Ascending aorta (tissue), 2 donors: ENCODE results near the gene ABCC3. TPM values are rescaled to one million over a fixed set of nuclear protein-coding genes. Genes with fewer than 3 reads are reported as not detected.

ENCODE experiments used
- DNase-seq, 2 donors: peaks; one replicate each; pipeline ENCODE4 v3.0.0-alpha.2; 2019; ENCODE audit warnings: low spot score in 2 of 2
- H3K27ac ChIP-seq, 2 donors: fragments of 200-600 bp; sonication (generic); one replicate each; pipeline ENCODE4 v1.5.1; 2016 to 2017; ENCODE audit warnings: mild to moderate bottlenecking in 1 of 2
- H3K27me3 ChIP-seq: fragments of 200-600 bp; sonication (generic); one replicate; pipeline ENCODE4 v1.5.1; 2017
- H3K36me3 ChIP-seq, 2 donors: fragments of 200-600 bp; sonication (generic); one replicate each; pipeline ENCODE4 v1.5.1; 2016
- H3K4me1 ChIP-seq, 2 donors: fragments of 200-600 bp; sonication (generic); one replicate each; pipeline ENCODE4 v1.5.1; 2016 to 2017; ENCODE audit warnings: mild to moderate bottlenecking in 1 of 2
- H3K4me3 ChIP-seq, 2 donors: fragments of 200-600 bp; sonication (generic); one replicate each; pipeline ENCODE4 v1.5.1; 2016 to 2017; ENCODE audit warnings: mild to moderate bottlenecking in 1 of 2
- H3K9me3 ChIP-seq, 2 donors: fragments of 200-600 bp; sonication (generic); one replicate each; pipeline ENCODE4 v1.5.1; 2016
- intact Hi-C: fragments of 100-400 bp; cut with DNase I; formaldehyde crosslinking; loops from one replicate; pipeline ENCODE4 v1.15.1; 2023
- total RNA-seq: library from RNA; depleted of rRNA; stranded (reverse); fragments of >200 nt; gene quantifications from one replicate; pipeline ENCODE4 v1.1.0, GENCODE V29; 2016
- TF ChIP-seq, protein P1 (sequence below), 3 experiments: fragments of 200-600 bp in 2 of 3; fragments of 450-650 bp in 1 of 3; sonication (generic) in 2 of 3; IDR thresholded peaks; one replicate each; pipeline ENCODE4 v1.5.1; 2016 to 2019; ENCODE audit warnings: antibody characterized with exemption in 3 of 3, mild to moderate bottlenecking in 1 of 3, moderate library complexity in 1 of 3

The ABCC3 gene
- total RNA-seq, 1 donor from 2014 or later: 30.2 TPM

DNA sequence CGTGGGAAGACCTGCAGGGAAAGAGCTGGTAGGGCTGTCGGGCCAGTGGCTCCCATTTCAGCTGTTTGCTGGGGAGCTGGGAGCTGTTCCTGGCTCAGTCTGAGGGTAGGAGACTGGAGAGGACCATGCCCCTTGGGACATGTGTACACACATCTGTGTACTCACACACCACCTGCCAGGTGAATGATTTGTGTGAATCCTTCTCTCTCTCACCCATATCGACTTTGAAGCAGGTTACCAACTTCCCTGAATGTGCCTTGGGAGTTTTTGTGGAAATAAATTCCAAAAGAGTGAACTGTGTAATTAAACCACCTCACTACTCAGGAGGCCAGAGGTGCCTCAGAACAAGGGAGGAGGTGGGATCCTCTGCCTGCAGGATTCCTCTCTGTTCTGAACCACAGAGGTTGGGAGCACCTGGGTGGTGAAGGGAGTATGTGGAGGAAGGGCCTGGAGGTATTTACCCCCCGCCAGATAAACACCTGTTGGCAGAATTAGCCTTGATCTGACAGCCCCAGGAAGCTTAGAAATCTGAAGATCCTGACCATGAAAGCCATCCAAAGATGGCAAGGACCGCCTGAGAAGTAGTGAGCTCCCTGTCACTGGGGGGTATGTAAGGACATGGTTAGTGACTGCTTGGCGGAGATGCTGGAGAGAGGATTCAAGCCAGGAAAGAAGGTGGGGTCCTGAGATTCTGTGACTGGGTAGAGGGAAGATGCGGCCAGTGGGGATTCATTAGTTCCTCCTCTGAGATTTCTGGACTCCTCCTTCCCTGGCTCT, 3.3 kb downstream of the ABCC3 start:
- TF ChIP-seq, protein P1, sequence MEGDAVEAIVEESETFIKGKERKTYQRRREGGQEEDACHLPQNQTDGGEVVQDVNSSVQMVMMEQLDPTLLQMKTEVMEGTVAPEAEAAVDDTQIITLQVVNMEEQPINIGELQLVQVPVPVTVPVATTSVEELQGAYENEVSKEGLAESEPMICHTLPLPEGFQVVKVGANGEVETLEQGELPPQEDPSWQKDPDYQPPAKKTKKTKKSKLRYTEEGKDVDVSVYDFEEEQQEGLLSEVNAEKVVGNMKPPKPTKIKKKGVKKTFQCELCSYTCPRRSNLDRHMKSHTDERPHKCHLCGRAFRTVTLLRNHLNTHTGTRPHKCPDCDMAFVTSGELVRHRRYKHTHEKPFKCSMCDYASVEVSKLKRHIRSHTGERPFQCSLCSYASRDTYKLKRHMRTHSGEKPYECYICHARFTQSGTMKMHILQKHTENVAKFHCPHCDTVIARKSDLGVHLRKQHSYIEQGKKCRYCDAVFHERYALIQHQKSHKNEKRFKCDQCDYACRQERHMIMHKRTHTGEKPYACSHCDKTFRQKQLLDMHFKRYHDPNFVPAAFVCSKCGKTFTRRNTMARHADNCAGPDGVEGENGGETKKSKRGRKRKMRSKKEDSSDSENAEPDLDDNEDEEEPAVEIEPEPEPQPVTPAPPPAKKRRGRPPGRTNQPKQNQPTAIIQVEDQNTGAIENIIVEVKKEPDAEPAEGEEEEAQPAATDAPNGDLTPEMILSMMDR (IDR thresholded peaks at IDR 0.05): no peak
- no peak for DNase-seq
- intact Hi-C loops: loop anchor here (2.0 kb wide), 1 partner anchor 49 kb away; no protein-coding TSS in a partner anchor
- H3K9me3 ChIP-seq: no peaks in the 10 kb centered on the region
- H3K27me3 ChIP-seq: no peaks in the 10 kb centered on the region
- peaks cover 16 to 50% of the 10 kb centered on the region in 2 donors for H3K4me1 ChIP-seq
- H3K36me3 ChIP-seq: no peaks in the 10 kb centered on the region
- no peak overlapping the region for H3K4me3 ChIP-seq
- H3K27ac ChIP-seq: peak overlapping the region; percentile 65 to 72

DNA sequence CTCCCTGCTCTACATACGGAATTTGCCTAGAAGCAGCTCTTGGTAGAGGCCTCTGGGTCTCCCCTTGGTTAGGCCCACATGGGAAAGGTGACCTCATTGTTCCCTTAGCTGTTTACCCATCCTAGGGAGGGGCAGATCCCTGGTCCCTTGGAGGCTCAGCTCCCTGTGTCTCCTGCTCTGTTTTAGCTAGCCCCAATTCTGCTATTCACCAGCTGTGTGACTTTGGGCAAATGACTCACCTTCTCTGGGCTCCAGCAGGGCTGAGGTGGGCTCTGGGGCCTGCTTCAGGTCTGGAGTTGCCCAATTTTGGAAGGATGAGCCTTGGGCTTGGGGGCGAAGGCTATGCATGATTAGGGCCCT, 3.9 kb downstream of the ABCC3 start:
- H3K4me3 ChIP-seq: no peak overlapping the region
- intact Hi-C loops: loop anchor here (2.0 kb wide), 1 partner anchor 48 kb away; no protein-coding TSS in a partner anchor
- H3K9me3 ChIP-seq: no peaks in the 10 kb centered on the region
- peak overlapping the region; percentile 65 to 72 for H3K27ac ChIP-seq
- TF ChIP-seq, protein P1 (IDR thresholded peaks at IDR 0.05): no peak
- peaks cover 16 to 50% of the 10 kb centered on the region in 2 donors for H3K4me1 ChIP-seq
- no peaks in the 10 kb centered on the region for H3K36me3 ChIP-seq
- no peak for DNase-seq
- H3K27me3 ChIP-seq: no peaks in the 10 kb centered on the region

DNA sequence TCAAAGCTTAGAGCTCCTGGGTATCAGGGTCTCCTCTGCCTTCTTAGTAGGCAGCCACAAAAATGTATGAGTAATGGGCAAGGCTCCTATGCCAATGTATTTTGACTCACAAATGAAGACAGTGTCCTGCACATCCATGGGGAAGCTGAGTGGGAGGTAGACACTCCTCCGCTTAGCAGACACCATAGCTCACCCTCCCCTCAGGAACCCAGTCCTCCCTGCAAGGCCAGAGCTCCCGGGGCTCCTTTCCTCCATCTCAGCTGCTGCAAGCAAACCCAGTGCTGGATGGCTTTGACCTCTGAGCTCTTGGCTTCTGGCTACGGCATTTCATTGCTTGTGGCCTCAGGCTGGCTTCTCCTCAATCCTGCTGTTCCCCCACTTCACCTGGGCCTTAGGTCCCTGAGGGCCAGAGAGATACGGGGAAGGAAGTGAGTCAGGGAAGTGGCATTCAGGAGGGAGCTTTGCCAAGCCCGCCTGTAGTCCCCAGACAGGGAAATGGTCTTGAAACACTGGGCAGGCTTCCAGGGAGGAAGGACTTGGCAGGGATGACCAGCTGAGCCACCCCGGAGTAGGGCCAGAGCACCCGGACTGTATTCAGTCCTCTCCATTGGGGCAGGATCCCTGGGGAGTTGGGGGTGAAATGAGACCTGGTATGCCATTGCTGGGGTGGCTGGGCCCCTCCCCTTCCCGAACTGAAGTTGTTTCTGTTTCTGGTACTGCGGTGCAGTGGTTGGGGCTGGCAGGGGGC, 4.5 kb downstream of the ABCC3 start:
- Histone ChIP-seq H3K4me1 (peaks cover 16 to 50% of the 10 kb centered on the region in 2 donors), H3K27me3 (no peaks in the 10 kb centered on the region), H3K27ac (peak overlapping the region; percentile 65 to 72), H3K36me3 (no peaks in the 10 kb centered on the region), H3K4me3 (no peak overlapping the region), H3K9me3 (no peaks in the 10 kb centered on the region)
- TF ChIP-seq, protein P1 (IDR thresholded peaks at IDR 0.05): no peak
- intact Hi-C loops: loop anchor here (1.0 to 2.0 kb wide), 2 partner anchors 22 to 48 kb away; no protein-coding TSS in a partner anchor
- peak; percentile 77 to 98 for DNase-seq

DNA sequence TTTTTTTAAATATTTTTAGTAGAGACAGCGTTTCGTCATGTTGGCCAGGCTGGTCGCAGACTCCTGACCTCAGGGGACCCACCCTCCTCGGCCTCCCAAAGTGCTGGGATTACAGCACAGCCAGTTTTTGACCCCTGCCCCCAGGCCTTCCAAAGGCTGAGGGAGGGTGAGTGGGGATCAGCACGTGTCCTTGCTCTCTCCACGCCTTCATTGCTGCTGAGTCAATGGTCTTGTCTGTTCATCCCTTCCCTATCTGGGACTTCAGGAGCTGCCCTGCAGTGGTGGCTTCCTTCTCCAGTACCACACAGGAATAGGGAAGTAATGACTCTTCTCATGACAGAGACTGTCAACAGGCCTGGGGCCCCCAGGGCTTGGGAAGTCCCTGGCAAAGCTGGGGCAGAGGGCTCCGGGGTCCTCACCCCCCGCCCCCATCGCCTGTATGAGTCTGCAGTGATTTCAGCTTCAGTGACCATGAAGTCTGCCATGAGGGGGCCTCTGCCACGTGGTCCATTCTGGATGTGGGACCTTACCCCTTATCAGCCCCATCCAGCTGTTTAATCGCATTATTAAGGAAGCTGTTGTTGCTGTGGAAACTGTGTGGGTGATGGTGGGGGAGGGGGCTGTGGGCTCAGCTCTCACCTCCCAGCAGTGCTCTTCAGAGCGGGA, 6.1 kb downstream of the ABCC3 start:
- peaks cover 16 to 46% of the 10 kb centered on the region in 2 donors for H3K4me1 ChIP-seq
- intact Hi-C loops: no loop called here
- no peaks in the 10 kb centered on the region for H3K36me3 ChIP-seq

DNA sequence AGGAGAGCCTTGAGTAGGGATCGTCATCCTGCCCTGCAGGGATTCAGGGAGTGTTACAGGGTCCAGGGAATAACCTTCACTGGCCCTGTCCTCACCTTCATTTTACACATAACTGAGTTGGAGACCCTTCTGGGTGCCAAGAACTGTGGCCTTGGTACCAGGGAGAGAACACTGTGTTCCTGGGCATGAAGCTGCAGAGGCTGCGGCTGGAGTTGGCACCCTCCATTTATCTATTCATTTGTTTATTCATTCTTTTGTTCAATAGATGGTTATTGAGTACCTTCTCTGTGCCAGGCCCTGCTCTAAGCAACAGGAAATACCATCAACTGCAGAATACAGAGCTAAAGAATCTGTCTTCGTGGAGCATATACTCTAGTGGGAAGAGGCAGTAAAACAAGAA, 6.7 kb downstream of the ABCC3 start:
- Histone ChIP-seq H3K9me3 (no peaks in the 10 kb centered on the region), H3K27me3 (no peaks in the 10 kb centered on the region), H3K27ac (no peak overlapping the region), H3K4me3 (no peak overlapping the region), H3K4me1 (peaks cover 16 to 44% of the 10 kb centered on the region in 2 donors), H3K36me3 (no peaks in the 10 kb centered on the region)
- intact Hi-C loops: no loop called here
- TF ChIP-seq, protein P1 (IDR thresholded peaks at IDR 0.05): no peak
- DNase-seq: no peak

More for the DNA sequence above, 6.1 kb downstream of the ABCC3 start:
- Histone ChIP-seq H3K27me3 (no peaks in the 10 kb centered on the region), H3K9me3 (no peaks in the 10 kb centered on the region), H3K4me3 (no peak overlapping the region), H3K27ac (peak overlapping the region in 1 of 2 donors; percentile 34)
- DNase-seq: peak in 1 of 2 donors; percentile 70
- TF ChIP-seq, protein P1 (IDR thresholded peaks at IDR 0.05): no peak
